Measurements from ENCODE around the gene ZNF277. TPM values are rescaled to one million over a fixed set of nuclear protein-coding genes. Genes with fewer than 3 reads are reported as not detected.

ZNF277 gene
- total RNA-seq, 4 donors from 2014 or later, result 2.2 to 27.6 (median 24.1) TPM

DNA sequence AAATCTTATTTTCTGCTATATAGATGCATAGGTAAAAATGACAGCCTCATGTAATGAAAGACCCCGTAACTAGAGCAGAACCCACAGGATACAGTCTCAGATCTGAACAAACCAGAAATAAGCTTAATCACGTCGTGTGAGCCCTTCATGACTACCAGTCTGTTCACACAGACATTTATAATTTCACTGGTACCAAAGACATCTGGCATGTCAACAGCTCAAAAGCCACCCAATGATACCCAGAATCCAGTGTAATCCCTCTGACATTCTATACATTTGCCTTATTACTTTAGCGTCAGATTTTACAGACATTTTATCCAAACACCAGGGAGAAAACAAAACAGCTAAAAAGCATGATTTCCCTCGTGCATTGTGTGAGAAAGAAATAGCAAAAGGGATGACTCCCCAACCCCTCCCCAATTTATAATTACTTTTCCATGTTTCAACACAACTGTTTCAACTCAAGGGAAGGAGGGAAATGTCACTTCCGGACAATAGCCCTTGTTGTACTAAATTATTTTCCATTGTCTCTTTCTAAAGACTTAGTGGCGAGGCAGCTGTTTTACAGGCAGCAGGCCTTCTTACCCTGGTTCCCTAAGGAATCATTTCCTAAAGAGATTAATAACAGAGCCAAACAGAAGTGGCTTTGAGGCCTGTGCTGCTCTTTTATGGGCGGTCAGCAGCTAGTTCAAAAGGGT lies 33.5 kb upstream of the ZNF277 start:
- in situ Hi-C loops (cut with MboI; ENCODE audit: low pct_ligation_motif_present in 1 of 4, low pct_unique_long_range_greater_than_20kb in 1 of 4, low sequenced_read_pairs in 3 of 4) (no loop called here), intact Hi-C loops (cut with DNase I; ENCODE audit: low total_unique reads) (no loop called here)
- no peak overlapping the region for H3K27ac ChIP-seq
- H3K27me3 ChIP-seq, result no peaks in the 10 kb centered on the region
- TF ChIP-seq POLR2AphosphoS5 (IDR thresholded peaks at IDR 0.05) (no peak), POLR2A (IDR thresholded peaks at IDR 0.05) (no peak), EP300 (IDR thresholded peaks at IDR 0.05; ENCODE audit: low read depth) (no peak)
- TF ChIP-seq, protein P1, sequence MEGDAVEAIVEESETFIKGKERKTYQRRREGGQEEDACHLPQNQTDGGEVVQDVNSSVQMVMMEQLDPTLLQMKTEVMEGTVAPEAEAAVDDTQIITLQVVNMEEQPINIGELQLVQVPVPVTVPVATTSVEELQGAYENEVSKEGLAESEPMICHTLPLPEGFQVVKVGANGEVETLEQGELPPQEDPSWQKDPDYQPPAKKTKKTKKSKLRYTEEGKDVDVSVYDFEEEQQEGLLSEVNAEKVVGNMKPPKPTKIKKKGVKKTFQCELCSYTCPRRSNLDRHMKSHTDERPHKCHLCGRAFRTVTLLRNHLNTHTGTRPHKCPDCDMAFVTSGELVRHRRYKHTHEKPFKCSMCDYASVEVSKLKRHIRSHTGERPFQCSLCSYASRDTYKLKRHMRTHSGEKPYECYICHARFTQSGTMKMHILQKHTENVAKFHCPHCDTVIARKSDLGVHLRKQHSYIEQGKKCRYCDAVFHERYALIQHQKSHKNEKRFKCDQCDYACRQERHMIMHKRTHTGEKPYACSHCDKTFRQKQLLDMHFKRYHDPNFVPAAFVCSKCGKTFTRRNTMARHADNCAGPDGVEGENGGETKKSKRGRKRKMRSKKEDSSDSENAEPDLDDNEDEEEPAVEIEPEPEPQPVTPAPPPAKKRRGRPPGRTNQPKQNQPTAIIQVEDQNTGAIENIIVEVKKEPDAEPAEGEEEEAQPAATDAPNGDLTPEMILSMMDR (IDR thresholded peaks at IDR 0.05), result no peak
- H3K4me3 ChIP-seq, result no peak overlapping the region
- H3K36me3 ChIP-seq, result no peaks in the 10 kb centered on the region
- no peak for DNase-seq
- no peaks in the 10 kb centered on the region for H3K9me3 ChIP-seq
- 78 to 87% methylated on average over 6 to 8 of the region's 8 CpGs for WGBS, 2 donors (ENCODE audit: low coverage in 1 of 2)
- no peaks in the 10 kb centered on the region for H3K4me1 ChIP-seq

DNA sequence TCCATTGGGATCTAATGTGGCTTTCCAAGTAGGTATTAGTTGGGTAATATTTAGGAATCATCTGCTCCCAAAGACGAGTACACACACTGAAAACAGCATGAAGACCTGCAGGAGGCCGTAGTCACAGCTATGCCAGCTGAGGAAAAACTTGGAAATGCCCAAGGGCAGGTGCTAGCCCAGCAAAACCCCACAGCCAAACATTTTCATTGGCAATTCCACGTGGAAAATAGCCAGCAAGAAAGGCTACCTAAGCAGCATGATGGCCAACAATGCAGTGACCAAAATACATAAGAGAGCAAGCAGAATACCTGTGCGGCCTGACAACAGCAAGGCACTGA lies 33.0 kb upstream of the ZNF277 start:
- in situ Hi-C loops (cut with MboI; ENCODE audit: low pct_ligation_motif_present in 1 of 4, low pct_unique_long_range_greater_than_20kb in 1 of 4, low sequenced_read_pairs in 3 of 4), result no loop called here

DNA sequence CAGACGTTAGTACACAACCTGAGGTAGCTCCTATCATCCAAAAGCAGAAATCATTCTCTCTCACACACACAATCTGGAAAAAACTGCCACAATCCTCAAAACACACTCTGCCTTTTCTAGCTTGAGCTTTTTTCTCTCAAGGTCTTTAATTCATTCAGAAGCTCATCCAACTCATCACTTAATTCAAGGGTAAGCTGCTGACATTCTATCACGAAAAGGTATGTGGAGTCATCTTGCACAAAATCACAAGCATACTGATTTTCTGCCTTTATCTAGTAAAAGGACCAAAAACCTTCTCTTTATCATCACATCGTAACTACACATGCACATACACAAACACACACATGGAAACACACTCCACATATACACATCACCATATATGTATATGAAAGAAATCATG lies 32.3 kb upstream of the ZNF277 start:
- intact Hi-C loops (cut with DNase I; ENCODE audit: low total_unique reads) (no loop called here), in situ Hi-C loops (cut with MboI; ENCODE audit: low pct_ligation_motif_present in 1 of 4, low pct_unique_long_range_greater_than_20kb in 1 of 4, low sequenced_read_pairs in 3 of 4) (no loop called here)
- TF ChIP-seq, protein P1 (IDR thresholded peaks at IDR 0.05), result no peak
- TF ChIP-seq EP300 (IDR thresholded peaks at IDR 0.05; ENCODE audit: low read depth), result no peak
- TF ChIP-seq POLR2AphosphoS5 (IDR thresholded peaks at IDR 0.05), result no peak
- no peak for TF ChIP-seq POLR2A (IDR thresholded peaks at IDR 0.05)
- Histone ChIP-seq H3K4me3 (no peak overlapping the region), H3K27ac (no peak overlapping the region), H3K36me3 (no peaks in the 10 kb centered on the region), H3K27me3 (no peaks in the 10 kb centered on the region), H3K4me1 (no peaks in the 10 kb centered on the region), H3K9me3 (no peaks in the 10 kb centered on the region)
- DNase-seq, result no peak
- WGBS, 2 donors (ENCODE audit: low coverage in 1 of 2), result 84 to 94% methylated on average over 2 to 3 of the region's 3 CpGs

More for the DNA sequence above, 33.0 kb upstream of the ZNF277 start:
- no peaks in the 10 kb centered on the region for H3K36me3 ChIP-seq
- TF ChIP-seq POLR2A (IDR thresholded peaks at IDR 0.05), result no peak
- TF ChIP-seq, protein P1 (IDR thresholded peaks at IDR 0.05), result no peak
- no peak for TF ChIP-seq POLR2AphosphoS5 (IDR thresholded peaks at IDR 0.05)
- H3K27me3 ChIP-seq, result no peaks in the 10 kb centered on the region
- no peak for DNase-seq
- H3K4me3 ChIP-seq, result no peak overlapping the region
- WGBS, 2 donors (ENCODE audit: low coverage in 1 of 2), result 81% methylated on average over 4 of the region's 4 CpGs; no CpG with 5 or more reads in 1 of the 2 donors
- intact Hi-C loops (cut with DNase I; ENCODE audit: low total_unique reads), result no loop called here
- no peaks in the 10 kb centered on the region for H3K4me1 ChIP-seq
- no peak overlapping the region for H3K27ac ChIP-seq
- H3K9me3 ChIP-seq, result no peaks in the 10 kb centered on the region

DNA sequence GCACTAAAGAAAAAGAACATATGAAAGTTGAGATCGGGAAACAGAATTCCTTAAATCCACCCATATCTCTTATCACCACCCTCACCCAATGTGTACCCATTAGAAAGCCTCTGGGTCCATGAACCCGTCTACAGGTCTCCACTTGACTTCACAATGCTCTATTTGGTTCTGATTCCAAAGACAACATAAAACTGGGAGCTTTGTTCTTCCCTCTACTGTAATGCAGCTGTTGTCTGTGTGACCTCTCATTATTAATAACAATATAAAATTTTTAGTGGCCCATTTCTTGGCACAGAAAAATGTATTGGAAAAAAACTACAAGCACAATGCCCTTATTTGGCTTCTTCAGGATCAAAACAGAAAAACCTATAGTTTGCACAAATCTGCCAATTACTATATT lies 30.3 kb upstream of the ZNF277 start:
- Histone ChIP-seq H3K4me1 (peaks cover 0 to 4% (median 0%) of the 10 kb centered on the region in 4 donors), H3K36me3 (no peaks in the 10 kb centered on the region), H3K27me3 (no peaks in the 10 kb centered on the region), H3K9me3 (no peaks in the 10 kb centered on the region), H3K4me3 (no peak overlapping the region), H3K27ac (no peak overlapping the region)
- no peak for DNase-seq
- 80 to 90% methylated on average over 2 of the region's 2 CpGs for WGBS, 2 donors (ENCODE audit: low coverage in 1 of 2)
- in situ Hi-C loops (cut with MboI; ENCODE audit: low pct_ligation_motif_present in 1 of 4, low pct_unique_long_range_greater_than_20kb in 1 of 4, low sequenced_read_pairs in 3 of 4) (no loop called here), intact Hi-C loops (cut with DNase I; ENCODE audit: low total_unique reads) (no loop called here)
- no peak for TF ChIP-seq POLR2A (IDR thresholded peaks at IDR 0.05)
- no peak for TF ChIP-seq POLR2AphosphoS5 (IDR thresholded peaks at IDR 0.05)
- TF ChIP-seq, protein P1 (IDR thresholded peaks at IDR 0.05), result no peak
- TF ChIP-seq EP300 (IDR thresholded peaks at IDR 0.05; ENCODE audit: low read depth), result no peak

Data from transverse colon (tissue), 4 donors.